Stimulated activated CD8-positive, alpha-beta memory T cell treated with anti-CD3 and anti-CD28 coated beads, Interleukin-15, amount 100 ng/mL, for 48 hours (primary cell): ENCODE measurements around the gene CCDC88C.
"Not testable (repeated sequence)": the region's sequence is repeated elsewhere in the genome, so short reads cannot be mapped to it uniquely, and the experiment has no call there.

Experiments used
- DNase-seq, 2 donors: peaks; one replicate each; pipeline ENCODE4 v3.0.0-alpha.2; 2020; ENCODE audit warnings: low read depth in 2 of 2

Gene CCDC88C, protein sequence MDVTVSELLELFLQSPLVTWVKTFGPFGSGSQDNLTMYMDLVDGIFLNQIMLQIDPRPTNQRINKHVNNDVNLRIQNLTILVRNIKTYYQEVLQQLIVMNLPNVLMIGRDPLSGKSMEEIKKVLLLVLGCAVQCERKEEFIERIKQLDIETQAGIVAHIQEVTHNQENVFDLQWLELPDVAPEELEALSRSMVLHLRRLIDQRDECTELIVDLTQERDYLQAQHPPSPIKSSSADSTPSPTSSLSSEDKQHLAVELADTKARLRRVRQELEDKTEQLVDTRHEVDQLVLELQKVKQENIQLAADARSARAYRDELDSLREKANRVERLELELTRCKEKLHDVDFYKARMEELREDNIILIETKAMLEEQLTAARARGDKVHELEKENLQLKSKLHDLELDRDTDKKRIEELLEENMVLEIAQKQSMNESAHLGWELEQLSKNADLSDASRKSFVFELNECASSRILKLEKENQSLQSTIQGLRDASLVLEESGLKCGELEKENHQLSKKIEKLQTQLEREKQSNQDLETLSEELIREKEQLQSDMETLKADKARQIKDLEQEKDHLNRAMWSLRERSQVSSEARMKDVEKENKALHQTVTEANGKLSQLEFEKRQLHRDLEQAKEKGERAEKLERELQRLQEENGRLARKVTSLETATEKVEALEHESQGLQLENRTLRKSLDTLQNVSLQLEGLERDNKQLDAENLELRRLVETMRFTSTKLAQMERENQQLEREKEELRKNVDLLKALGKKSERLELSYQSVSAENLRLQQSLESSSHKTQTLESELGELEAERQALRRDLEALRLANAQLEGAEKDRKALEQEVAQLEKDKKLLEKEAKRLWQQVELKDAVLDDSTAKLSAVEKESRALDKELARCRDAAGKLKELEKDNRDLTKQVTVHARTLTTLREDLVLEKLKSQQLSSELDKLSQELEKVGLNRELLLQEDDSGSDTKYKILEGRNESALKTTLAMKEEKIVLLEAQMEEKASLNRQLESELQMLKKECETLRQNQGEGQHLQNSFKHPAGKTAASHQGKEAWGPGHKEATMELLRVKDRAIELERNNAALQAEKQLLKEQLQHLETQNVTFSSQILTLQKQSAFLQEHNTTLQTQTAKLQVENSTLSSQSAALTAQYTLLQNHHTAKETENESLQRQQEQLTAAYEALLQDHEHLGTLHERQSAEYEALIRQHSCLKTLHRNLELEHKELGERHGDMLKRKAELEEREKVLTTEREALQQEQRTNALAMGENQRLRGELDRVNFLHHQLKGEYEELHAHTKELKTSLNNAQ (N-terminal part only)

GRCh38 chr14:91417120-91417982 is at the start of gene CCDC88C:
Gene CCDC88C (minus strand): TSS chr14:91417820. CDS start chr14:91417690, 130 bp downstream.
- peak in 1 of 2 donors; percentile 57 for DNase-seq

- DNase-seq: no peak
These were observed 48.6 kb upstream of the CCDC88C start for GRCh38 chr14:91466192-91466591.

GRCh38 chr14:91464615-91465205 is 47.1 kb upstream of the CCDC88C start:
- DNase-seq: peak in 1 of 2 donors; percentile 13

GRCh38 chr14:91458612-91459011 is 41.0 kb upstream of the CCDC88C start:
- DNase-seq: no peak

GRCh38 chr14:91456283-91456682 is 38.7 kb upstream of the CCDC88C start:
- no peak for DNase-seq

GRCh38 chr14:91454580-91454979 is 37.0 kb upstream of the CCDC88C start:
- DNase-seq: no peak

DNA sequence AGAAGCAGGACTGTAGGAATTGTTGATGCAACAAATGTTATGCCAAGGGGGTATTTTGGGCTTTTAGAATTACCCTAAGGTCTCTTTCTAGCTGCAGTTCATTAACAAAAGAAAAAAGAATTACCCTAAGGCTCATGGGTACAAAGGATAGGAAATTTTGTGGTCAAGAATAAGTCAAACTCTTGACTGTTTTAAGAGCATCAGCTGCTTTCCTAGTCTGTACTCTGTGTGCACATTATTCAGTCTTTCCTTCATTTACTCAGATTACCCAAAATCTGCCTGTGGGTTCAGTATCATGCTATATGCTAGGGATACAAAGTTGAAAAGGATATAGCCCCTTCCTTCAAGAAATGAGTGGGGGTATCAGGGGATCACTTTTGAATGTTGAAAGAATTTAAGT is 36.5 kb upstream of the CCDC88C start:
- DNase-seq: no peak

- DNase-seq: no peak
These were observed 36.1 kb upstream of the CCDC88C start for GRCh38 chr14:91453744-91454143.

- no peak for DNase-seq
These were observed 26.9 kb upstream of the CCDC88C start for GRCh38 chr14:91444335-91445020.

GRCh38 chr14:91439345-91439744 is 21.7 kb upstream of the CCDC88C start:
- no peak for DNase-seq

- no peak for DNase-seq
These were observed 21.2 kb upstream of the CCDC88C start for GRCh38 chr14:91438845-91439244.

GRCh38 chr14:91436266-91436665 is 18.6 kb upstream of the CCDC88C start:
- not testable (repeated sequence) for DNase-seq

GRCh38 chr14:91429385-91429784 is 11.8 kb upstream of the CCDC88C start:
- no peak for DNase-seq

- DNase-seq: not testable (repeated sequence)
These were observed 11.3 kb upstream of the CCDC88C start for GRCh38 chr14:91428931-91429330.

- DNase-seq: not testable (repeated sequence)
These were observed 7.9 kb upstream of the CCDC88C start for GRCh38 chr14:91425531-91425944.

DNA sequence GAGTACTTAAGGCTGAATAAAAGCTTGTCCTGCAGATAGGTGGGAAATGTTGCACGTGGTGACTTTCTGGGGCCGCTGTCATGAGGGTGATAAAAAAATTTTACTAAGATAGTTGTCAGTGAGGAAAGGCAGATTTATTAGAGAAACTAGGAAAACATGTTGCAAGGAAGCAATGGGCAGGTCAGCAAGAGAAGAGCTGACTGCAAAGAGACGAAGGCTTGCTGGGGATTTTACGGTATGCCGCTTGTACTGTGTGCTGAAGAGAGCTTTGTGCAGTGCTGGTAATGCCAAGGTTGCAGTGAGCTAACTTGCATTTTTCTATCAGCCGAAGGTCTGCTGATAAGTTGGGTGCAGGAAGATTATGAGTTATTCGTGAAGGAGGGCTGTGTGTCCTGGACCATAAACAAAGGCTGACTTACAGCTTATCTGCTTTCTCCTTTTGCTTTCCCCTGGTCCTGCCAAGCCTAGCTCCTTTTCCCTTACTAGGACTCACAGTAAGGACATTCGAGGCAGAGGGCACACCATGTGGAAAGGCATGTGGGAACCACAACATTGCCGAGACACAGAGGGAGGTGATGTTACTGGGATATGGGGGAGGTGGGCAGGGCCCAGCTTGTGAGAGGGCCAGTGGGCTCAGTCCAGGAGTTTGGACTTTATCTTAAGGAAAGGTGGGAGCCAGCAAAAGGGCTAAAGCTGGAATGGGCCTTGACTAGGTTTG is 7.4 kb upstream of the CCDC88C start:
- DNase-seq: no peak

GRCh38 chr14:91420686-91421085 is 3.1 kb upstream of the CCDC88C start:
- DNase-seq: no peak

DNA sequence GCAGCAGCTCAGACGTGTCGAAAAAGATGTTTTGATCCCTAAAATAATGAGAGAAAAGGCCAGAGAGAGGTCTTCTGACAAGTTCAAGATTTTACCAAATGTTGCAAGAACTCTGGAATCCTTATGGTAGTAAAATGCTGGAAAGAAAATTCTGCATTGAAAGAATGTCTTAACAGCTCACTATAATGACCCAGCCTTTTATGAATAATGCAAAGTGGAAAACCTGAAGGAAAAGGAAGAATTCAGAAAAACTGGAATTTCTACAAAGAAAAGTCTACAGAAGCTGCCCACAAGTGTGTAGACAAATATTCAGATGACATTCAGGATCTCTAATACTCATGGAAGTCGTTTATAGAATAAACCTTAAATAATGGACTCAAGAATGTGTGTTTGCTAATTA is 1.8 kb upstream of the CCDC88C start:
- DNase-seq: no peak

DNA sequence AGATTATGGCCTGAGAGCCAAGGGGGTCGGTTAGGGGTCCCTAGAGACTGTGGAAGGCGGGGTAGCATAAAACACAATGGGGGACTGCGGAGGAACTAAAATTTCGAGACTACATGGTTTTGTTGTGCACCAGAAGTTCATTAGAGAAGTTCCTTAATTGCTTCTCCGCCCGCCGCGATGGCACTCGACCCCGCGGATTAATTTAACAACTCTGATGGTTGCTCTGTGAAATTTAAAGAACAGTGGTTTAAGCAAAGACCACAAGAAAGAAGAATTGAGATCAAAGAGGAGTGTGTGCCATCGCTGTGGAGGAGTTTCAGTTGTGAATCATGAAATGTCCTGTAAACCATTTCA is 1.4 kb upstream of the CCDC88C start:
- DNase-seq: no peak
